ENCODE results near the gene MTHFD1. TPM values are rescaled to one million over a fixed set of nuclear protein-coding genes. Genes with fewer than 3 reads are reported as not detected.
A peak's percentile ranks its signal among the peaks of the same experiment; 100 is the strongest.

Gene MTHFD1
- total RNA-seq, 2 experiments from 2014 or later: 237 to 241 TPM

DNA sequence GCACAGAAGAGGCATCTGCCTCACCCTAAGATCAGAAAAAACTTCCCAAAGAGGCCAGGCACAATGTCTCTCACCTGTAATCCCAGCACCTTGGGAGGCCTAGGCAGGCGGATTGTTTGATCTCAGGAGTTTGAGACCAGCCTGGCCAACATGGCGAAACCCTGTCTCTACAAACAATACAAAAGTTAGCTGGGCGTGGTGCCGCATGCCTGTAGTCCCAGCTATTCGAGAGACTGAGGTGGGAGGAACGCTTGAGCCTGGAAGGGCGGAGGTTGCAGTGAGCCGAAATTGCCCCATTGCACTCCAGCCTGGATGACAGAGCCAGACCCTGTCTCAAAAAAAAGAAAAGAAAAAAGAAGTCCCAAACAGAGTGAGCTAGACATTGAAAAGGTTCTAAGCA is 120.9 kb downstream of the MTHFD1 start:
- H3K4me1 Mint-ChIP-seq (ENCODE audit: low read depth): peaks cover 54% of the 10 kb centered on the region
- peak overlapping the region; percentile 79 for H3K4me3 Mint-ChIP-seq
- H3K27me3 Mint-ChIP-seq: no peaks in the 10 kb centered on the region
- no peak for DNase-seq
- H3K9me3 Mint-ChIP-seq: no peaks in the 10 kb centered on the region
- H3K36me3 Mint-ChIP-seq (ENCODE audit: low read depth): peaks cover 41% of the 10 kb centered on the region
- POLR2A ChIA-PET: interaction anchor here (1.1 to 1.3 kb wide), 2 partner anchors 11 to 12 kb away, joined by 3 read pairs; no protein-coding TSS in a partner anchor
- intact Hi-C loops (cut with micrococcal nuclease): loop anchor here (5.0 kb wide), 1 partner anchor 33 kb away; the partner anchor contains the start of gene HSPA2
- ATAC-seq: no peak
- peak overlapping the region; percentile 73 for H3K27ac Mint-ChIP-seq
- CTCF ChIA-PET: interaction anchor here (1.0 to 4.0 kb wide), 8 partner anchors 14 to 165 kb away, joined by 3 to 44 read pairs (median 5); partner anchors contain the start of gene HSPA2
- TF ChIP-seq, protein P1, sequence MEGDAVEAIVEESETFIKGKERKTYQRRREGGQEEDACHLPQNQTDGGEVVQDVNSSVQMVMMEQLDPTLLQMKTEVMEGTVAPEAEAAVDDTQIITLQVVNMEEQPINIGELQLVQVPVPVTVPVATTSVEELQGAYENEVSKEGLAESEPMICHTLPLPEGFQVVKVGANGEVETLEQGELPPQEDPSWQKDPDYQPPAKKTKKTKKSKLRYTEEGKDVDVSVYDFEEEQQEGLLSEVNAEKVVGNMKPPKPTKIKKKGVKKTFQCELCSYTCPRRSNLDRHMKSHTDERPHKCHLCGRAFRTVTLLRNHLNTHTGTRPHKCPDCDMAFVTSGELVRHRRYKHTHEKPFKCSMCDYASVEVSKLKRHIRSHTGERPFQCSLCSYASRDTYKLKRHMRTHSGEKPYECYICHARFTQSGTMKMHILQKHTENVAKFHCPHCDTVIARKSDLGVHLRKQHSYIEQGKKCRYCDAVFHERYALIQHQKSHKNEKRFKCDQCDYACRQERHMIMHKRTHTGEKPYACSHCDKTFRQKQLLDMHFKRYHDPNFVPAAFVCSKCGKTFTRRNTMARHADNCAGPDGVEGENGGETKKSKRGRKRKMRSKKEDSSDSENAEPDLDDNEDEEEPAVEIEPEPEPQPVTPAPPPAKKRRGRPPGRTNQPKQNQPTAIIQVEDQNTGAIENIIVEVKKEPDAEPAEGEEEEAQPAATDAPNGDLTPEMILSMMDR (IDR thresholded peaks at IDR 0.05): no peak

Other genes starting within 250 kb of the MTHFD1 start
- under 1 TPM; 0.31 to 0.43 TPM for gene ESR2, start 94.0 kb upstream of the MTHFD1 start, total RNA-seq
- 1 to 10 TPM; 1.3 to 1.6 TPM for gene AKAP5, start 77.1 kb downstream of the MTHFD1 start, total RNA-seq
- gene ZBTB25, start 115.5 kb downstream of the MTHFD1 start, total RNA-seq: 10 to 100 TPM; 58.6 to 58.8 TPM
- gene ZBTB1, start 116.4 kb downstream of the MTHFD1 start, total RNA-seq: 10 to 100 TPM; 64.7 to 67.8 TPM
- 1 to 10 TPM; 2.9 to 3.6 TPM for gene HSPA2, start 152.4 kb downstream of the MTHFD1 start, total RNA-seq
- gene PPP1R36, start 161.6 kb downstream of the MTHFD1 start, total RNA-seq: under 1 TPM in 1 of 2 experiments, not detected in 1; 0.29 TPM